Mesothelial cell of epicardium (in vitro differentiated cells): ENCODE results near the gene ACOT8. TPM values are rescaled to one million over a fixed set of nuclear protein-coding genes. Genes with fewer than 3 reads are reported as not detected.

Source experiments
- DNase-seq, 2 experiments: peaks; one replicate each; pipeline ENCODE4 v3.0.0; 2021; ENCODE audit warnings: low spot score in 2 of 2; ENCODE audit not compliant: unreplicated experiment in 2 of 2
- H3K27ac Mint-ChIP-seq: 2 replicates; pipeline ENCODE4 v1.8.0; 2021; ENCODE audit warnings: mixed read lengths
- H3K27me3 Mint-ChIP-seq: 2 replicates; pipeline ENCODE4 v1.8.0; 2021; ENCODE audit warnings: low read depth, mixed read lengths
- H3K36me3 Mint-ChIP-seq: 2 replicates; pipeline ENCODE4 v1.8.0; 2021; ENCODE audit warnings: mixed read lengths
- H3K4me1 Mint-ChIP-seq: 2 replicates; pipeline ENCODE4 v1.8.0; 2021; ENCODE audit warnings: mixed read lengths
- H3K4me3 Mint-ChIP-seq: 2 replicates; pipeline ENCODE4 v1.8.0; 2021; ENCODE audit warnings: mild to moderate bottlenecking, moderate library complexity, mixed read lengths
- H3K9me3 Mint-ChIP-seq: 2 replicates; pipeline ENCODE4 v1.8.0; 2021; ENCODE audit warnings: mixed read lengths
- CTCF ChIP-seq: fragments of 200-600 bp; sonication (generic); IDR thresholded peaks from one replicate; pipeline ENCODE4 v1.5.0; 2021; ENCODE audit warnings: antibody characterized with exemption; ENCODE audit not compliant: unreplicated experiment
- total RNA-seq: library from RNA; stranded (reverse); gene quantifications from 3 replicates; pipeline ENCODE4 v1.2.1, GENCODE V29; 2021

The ACOT8 gene
- total RNA-seq, 1 donor from 2014 or later: 20.6 TPM

DNA sequence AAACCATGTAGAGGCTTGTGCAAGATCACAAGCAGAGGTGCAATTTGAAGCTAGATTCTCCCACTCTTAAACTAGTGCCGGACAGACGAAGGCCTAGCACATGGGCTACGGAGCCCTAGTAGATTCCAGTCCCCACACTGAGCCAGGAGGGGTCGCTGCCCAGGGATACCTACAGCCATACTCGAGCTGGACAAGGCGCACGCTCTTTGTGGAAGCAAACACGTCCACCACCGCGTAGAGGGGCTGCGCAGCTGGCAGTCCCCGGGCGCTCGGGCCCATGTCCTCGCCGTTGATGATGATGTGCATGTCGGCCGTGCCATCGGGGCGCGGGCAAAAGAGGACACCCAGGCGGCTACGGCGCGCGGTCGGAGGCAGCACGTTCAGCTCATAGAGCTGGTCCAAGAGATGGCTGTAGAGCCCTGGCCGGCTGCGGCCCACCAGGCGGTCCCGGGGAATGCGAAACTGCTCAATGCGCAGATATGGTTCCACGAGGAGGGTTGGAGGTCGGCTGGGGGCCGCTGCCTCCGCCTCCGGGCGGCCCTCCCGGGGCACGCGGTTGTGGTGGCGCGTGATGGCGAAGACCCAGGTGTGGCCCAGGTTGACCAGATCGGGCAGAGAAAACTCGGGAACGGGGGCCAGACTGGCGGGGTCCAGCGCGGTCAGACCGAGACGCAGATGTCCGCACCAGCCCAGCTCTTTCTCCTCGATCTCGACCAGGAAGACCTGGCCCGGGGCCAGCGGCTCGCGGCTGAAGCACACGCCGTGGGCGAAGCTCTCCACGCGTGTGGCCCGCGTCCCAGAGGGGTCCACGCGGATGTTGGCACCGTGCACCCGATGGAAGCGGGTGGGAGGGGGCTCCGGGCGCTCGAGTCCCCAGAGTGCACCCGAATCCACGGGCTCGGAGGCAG, 33.1 kb upstream of the ACOT8 start:
- Mint-ChIP-seq H3K27ac (peak overlapping the region; percentile 96), H3K4me3 (peak overlapping the region; percentile 92), H3K4me1 (peaks cover 14% of the 10 kb centered on the region), H3K9me3 (no peaks in the 10 kb centered on the region), H3K27me3 (no peaks in the 10 kb centered on the region), H3K36me3 (peaks cover 2% of the 10 kb centered on the region)
- TF ChIP-seq CTCF: peak; percentile 51
- DNase-seq: peak; percentile 70 to 83

- DNase-seq: no peak
- no peaks in the 10 kb centered on the region for H3K27me3 Mint-ChIP-seq
- TF ChIP-seq CTCF: no peak
- H3K9me3 Mint-ChIP-seq: no peaks in the 10 kb centered on the region
- H3K4me1 Mint-ChIP-seq: peaks cover 14% of the 10 kb centered on the region
- no peak overlapping the region for H3K27ac Mint-ChIP-seq
- H3K4me3 Mint-ChIP-seq: no peak overlapping the region
- H3K36me3 Mint-ChIP-seq: peaks cover 2% of the 10 kb centered on the region
These were observed 31.5 kb upstream of the ACOT8 start for GRCh38 chr20:45888681-45889080.

GRCh38 chr20:45887346-45887715, 30.1 kb upstream of the ACOT8 start, which contains the start of gene SPATA25:
Gene SPATA25 (minus strand): TSS chr20:45887622. CDS start chr20:45887590, 32 bp downstream.
- Mint-ChIP-seq H3K27ac (no peak within 1 kb of the TSS), H3K4me1 (peaks cover 13% of the 10 kb centered on the region), H3K27me3 (no peaks in the 10 kb centered on the region), H3K4me3 (no peak within 1 kb of the TSS), H3K36me3 (peaks cover 12% of the 10 kb centered on the region), H3K9me3 (no peaks in the 10 kb centered on the region)
- no peak for DNase-seq
- TF ChIP-seq CTCF: no peak

GRCh38 chr20:45886590-45887345, 29.6 kb upstream of the ACOT8 start:
- Mint-ChIP-seq H3K4me3 (no peak overlapping the region), H3K4me1 (peaks cover 13% of the 10 kb centered on the region), H3K9me3 (no peaks in the 10 kb centered on the region), H3K27me3 (no peaks in the 10 kb centered on the region), H3K27ac (no peak overlapping the region), H3K36me3 (peaks cover 12% of the 10 kb centered on the region)
- DNase-seq: no peak
- TF ChIP-seq CTCF: no peak

DNA sequence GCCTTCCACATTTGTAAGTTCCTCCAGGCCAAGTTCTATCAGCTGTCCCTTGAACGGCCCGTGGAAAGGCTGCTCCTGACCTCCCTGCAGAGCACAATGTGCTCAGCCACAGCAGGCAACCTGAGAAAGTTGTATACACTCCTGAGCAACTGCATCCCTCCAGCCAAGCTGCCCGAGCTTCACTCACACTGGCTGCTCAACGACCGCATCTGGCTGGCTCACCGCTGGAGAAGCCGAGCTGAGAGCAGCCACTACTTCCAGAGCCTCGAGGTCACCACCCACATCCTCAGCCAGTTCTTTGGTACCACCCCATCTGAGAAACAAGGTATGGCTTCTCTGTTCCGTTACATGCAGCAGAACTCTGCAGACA, 25.9 kb upstream of the ACOT8 start:
- Mint-ChIP-seq H3K27ac (no peak overlapping the region), H3K4me3 (peak overlapping the region; percentile 39), H3K36me3 (peaks cover 12% of the 10 kb centered on the region), H3K4me1 (peaks cover 16% of the 10 kb centered on the region), H3K27me3 (no peaks in the 10 kb centered on the region), H3K9me3 (no peaks in the 10 kb centered on the region)
- DNase-seq: no peak
- no peak for TF ChIP-seq CTCF
